Mesenchymal stem cell (in vitro differentiated cells and primary cell): Measurements from ENCODE around the gene AKAP6.

Experiments
- DNase-seq: peaks from one replicate; pipeline ENCODE4 v3.0.0-alpha.2; 2013
- H2AFZ ChIP-seq: one replicate; pipeline ENCODE4 v1.6.1; 2013; ENCODE audit warnings: low read depth, mild to moderate bottlenecking, control low read depth, inconsistent platforms, low read length, moderate library complexity
- H2AK5ac ChIP-seq: 2 replicates; pipeline ENCODE4 v1.6.1; 2013; ENCODE audit warnings: low read length, moderate library complexity, mild to moderate bottlenecking, inconsistent platforms; ENCODE audit not compliant: severe bottlenecking
- H2BK120ac ChIP-seq: one replicate; pipeline ENCODE4 v1.6.1; 2013; ENCODE audit warnings: low read depth, mild to moderate bottlenecking, inconsistent platforms, low read length, moderate library complexity
- H2BK12ac ChIP-seq, 2 experiments: one replicate each; pipeline ENCODE4 v1.6.1; 2013; ENCODE audit warnings: inconsistent platforms in 2 of 2, low read length in 2 of 2, mild to moderate bottlenecking in 2 of 2, moderate library complexity in 2 of 2, control low read depth in 1 of 2
- H2BK15ac ChIP-seq: one replicate; pipeline ENCODE4 v1.6.1; 2013; ENCODE audit warnings: mild to moderate bottlenecking, low read depth, inconsistent platforms; ENCODE audit not compliant: poor library complexity, severe bottlenecking
- H2BK5ac ChIP-seq: 2 replicates; pipeline ENCODE4 v1.6.1; 2013; ENCODE audit warnings: low read depth, mild to moderate bottlenecking, low read length, control low read depth, inconsistent platforms; ENCODE audit not compliant: poor library complexity, severe bottlenecking
- H3K14ac ChIP-seq, 2 experiments: one replicate each; pipeline ENCODE4 v1.6.1; 2013; ENCODE audit warnings: inconsistent platforms in 2 of 2, low read length in 2 of 2, control low read depth in 1 of 2, mild to moderate bottlenecking in 1 of 2, moderate library complexity in 1 of 2
- H3K18ac ChIP-seq, 2 experiments: one replicate each; pipeline ENCODE4 v1.6.1; 2013; ENCODE audit warnings: inconsistent platforms in 2 of 2, low read length in 2 of 2, control low read depth in 1 of 2, low read depth in 1 of 2, mild to moderate bottlenecking in 1 of 2
- H3K23ac ChIP-seq, 2 experiments: one replicate each; pipeline ENCODE4 v1.6.1; 2013; ENCODE audit warnings: inconsistent platforms in 2 of 2, low read length in 2 of 2, mild to moderate bottlenecking in 2 of 2, moderate library complexity in 2 of 2, control low read depth in 1 of 2
- H3K27ac ChIP-seq: 2 replicates; pipeline ENCODE4 v1.5.1; 2013; ENCODE audit warnings: mild to moderate bottlenecking, moderate library complexity, low read length, control low read depth, inconsistent platforms; ENCODE audit not compliant: poor library complexity, severe bottlenecking
- H3K27me3 ChIP-seq, 2 experiments: 2 replicates each; pipeline versions ENCODE4 v1.6.1 to v1.7.0; 2013; ENCODE audit warnings: low read length in 2 of 2, mild to moderate bottlenecking in 2 of 2, moderate library complexity in 2 of 2, control low read depth in 1 of 2, inconsistent platforms in 1 of 2; ENCODE audit not compliant: control insufficient read depth in 1 of 2, insufficient read depth in 1 of 2
- H3K36me3 ChIP-seq, 2 experiments: 2 replicates each; pipeline versions ENCODE4 v1.6.1 to v1.7.0; 2013; ENCODE audit warnings: low read length in 2 of 2, control low read depth in 1 of 2, inconsistent platforms in 1 of 2, low read depth in 1 of 2, mild to moderate bottlenecking in 1 of 2; ENCODE audit not compliant: insufficient read depth in 2 of 2, control insufficient read depth in 1 of 2
- H3K4ac ChIP-seq, 2 experiments: one replicate each; pipeline ENCODE4 v1.6.1; 2013; ENCODE audit warnings: inconsistent platforms in 2 of 2, low read length in 2 of 2, mild to moderate bottlenecking in 2 of 2, moderate library complexity in 2 of 2, control low read depth in 1 of 2, low read depth in 1 of 2
- H3K4me1 ChIP-seq: 2 replicates; pipeline ENCODE4 v1.6.1; 2013; ENCODE audit warnings: low read depth, low read length, control low read depth; ENCODE audit not compliant: control insufficient read depth, insufficient read depth
- H3K4me2 ChIP-seq: 2 replicates; pipeline ENCODE4 v1.6.1; 2013; ENCODE audit warnings: low read length, mild to moderate bottlenecking, inconsistent platforms; ENCODE audit not compliant: poor library complexity, severe bottlenecking
- H3K4me3 ChIP-seq, 2 experiments: 2 replicates each; pipeline versions ENCODE4 v1.5.1 to v1.7.0; 2013; ENCODE audit warnings: low read length in 2 of 2, mild to moderate bottlenecking in 2 of 2, control low read depth in 1 of 2, low read depth in 1 of 2; ENCODE audit not compliant: insufficient read depth in 1 of 2
- H3K79me1 ChIP-seq: replicated peaks from 2 replicates; pipeline ENCODE4 v1.6.1; 2013; ENCODE audit warnings: mild to moderate bottlenecking, control low read depth, low read length, inconsistent platforms; ENCODE audit not compliant: poor library complexity, severe bottlenecking
- H3K9ac ChIP-seq: 2 replicates; pipeline ENCODE4 v1.7.0; 2013; ENCODE audit warnings: mild to moderate bottlenecking, low read length, moderate library complexity
- H3K9me3 ChIP-seq: 2 replicates; pipeline ENCODE4 v1.7.0; 2013; ENCODE audit warnings: mild to moderate bottlenecking, low read length; ENCODE audit not compliant: control insufficient read depth
- H4K8ac ChIP-seq: one replicate; pipeline ENCODE4 v1.6.1; 2013; ENCODE audit warnings: inconsistent platforms, mild to moderate bottlenecking, low read length, moderate library complexity
- H4K91ac ChIP-seq: one replicate; pipeline ENCODE4 v1.6.1; 2013; ENCODE audit warnings: mild to moderate bottlenecking, low read length, inconsistent platforms
- WGBS: methylation state at CpG from one replicate; pipeline ENCODE4 v1.1.7; 2013; ENCODE audit warnings: mixed read lengths; 5-methylcytosine and 5-hydroxymethylcytosine counted together

Gene AKAP6

DNA sequence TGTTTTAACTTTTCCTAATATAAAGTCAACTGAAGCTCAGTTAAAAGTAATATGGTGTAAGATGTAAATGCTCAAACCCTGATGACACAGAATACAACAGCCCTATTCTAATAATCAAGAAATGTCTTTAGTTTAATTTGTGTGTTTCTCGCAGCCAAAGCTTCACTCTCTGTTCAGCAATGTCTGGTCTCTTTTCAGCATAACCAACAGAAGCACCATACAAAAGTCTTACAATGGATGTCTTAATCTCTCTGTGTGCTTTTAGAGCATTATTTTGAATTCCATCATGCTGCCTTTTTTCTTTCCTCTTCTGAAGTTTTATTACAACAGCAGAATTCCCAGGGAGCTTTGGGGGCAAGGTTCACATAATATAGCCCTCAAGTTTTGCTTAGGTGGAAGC, 399.4 kb downstream of the AKAP6 start:
- H2BK12ac ChIP-seq: no peak overlapping the region
- H3K4me3 ChIP-seq: no peak overlapping the region
- no peak overlapping the region for H4K91ac ChIP-seq
- no peak overlapping the region for H3K14ac ChIP-seq
- no peak overlapping the region for H2BK5ac ChIP-seq
- no peak overlapping the region for H3K9ac ChIP-seq
- H3K79me1 ChIP-seq: no peaks in the 10 kb centered on the region
- H2AK5ac ChIP-seq: no peak overlapping the region
- H3K4ac ChIP-seq: no peak overlapping the region
- DNase-seq: no peak
- H3K23ac ChIP-seq: no peak overlapping the region
- H3K18ac ChIP-seq: no peak overlapping the region
- no peaks in the 10 kb centered on the region for H3K36me3 ChIP-seq
- no peaks in the 10 kb centered on the region for H3K27me3 ChIP-seq
- H3K4me2 ChIP-seq: no peak overlapping the region
- no peaks in the 10 kb centered on the region for H3K4me1 ChIP-seq
- no peak overlapping the region for H2BK120ac ChIP-seq
- no CpG with 5 or more reads among the region's 1 CpG for WGBS
- no peak overlapping the region for H2AFZ ChIP-seq
- H2BK15ac ChIP-seq: no peak overlapping the region
- H3K9me3 ChIP-seq: no peaks in the 10 kb centered on the region
- no peak overlapping the region for H3K27ac ChIP-seq
- H4K8ac ChIP-seq: no peak overlapping the region

DNA sequence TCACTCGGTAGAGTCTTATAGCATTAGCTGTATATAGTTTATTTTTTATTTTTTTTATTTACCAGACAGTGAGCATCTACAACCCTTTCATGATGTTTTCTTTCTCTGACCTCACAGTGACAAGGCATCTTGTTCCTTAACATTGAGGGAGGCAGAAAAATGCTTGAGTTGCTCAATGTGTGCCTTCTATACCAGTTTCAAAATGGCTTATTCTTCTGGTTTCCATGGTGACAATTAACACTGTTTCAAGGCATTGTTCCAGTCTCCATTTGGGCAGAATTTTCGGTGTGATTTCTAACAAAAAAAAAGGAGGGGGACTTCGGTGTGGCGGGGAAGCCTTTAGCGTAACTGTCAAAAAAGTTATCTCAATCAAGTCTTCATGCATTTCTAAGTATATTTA, 399.9 kb downstream of the AKAP6 start:
- Histone ChIP-seq H2BK5ac (no peak overlapping the region), H3K4me2 (no peak overlapping the region), H3K14ac (no peak overlapping the region), H3K79me1 (no peaks in the 10 kb centered on the region), H3K4me3 (no peak overlapping the region), H2BK12ac (no peak overlapping the region), H3K23ac (no peak overlapping the region), H3K27me3 (no peaks in the 10 kb centered on the region), H2BK120ac (no peak overlapping the region), H2BK15ac (no peak overlapping the region), H3K9ac (no peak overlapping the region), H3K4ac (no peak overlapping the region), H2AK5ac (no peak overlapping the region), H3K27ac (no peak overlapping the region), H4K91ac (no peak overlapping the region), H4K8ac (no peak overlapping the region), H3K9me3 (no peaks in the 10 kb centered on the region), H2AFZ (no peak overlapping the region), H3K36me3 (no peaks in the 10 kb centered on the region), H3K18ac (no peak overlapping the region), H3K4me1 (no peaks in the 10 kb centered on the region)
- peak; percentile 12 for DNase-seq
- WGBS: 100% methylated on average over 1 of the region's 5 CpGs

DNA sequence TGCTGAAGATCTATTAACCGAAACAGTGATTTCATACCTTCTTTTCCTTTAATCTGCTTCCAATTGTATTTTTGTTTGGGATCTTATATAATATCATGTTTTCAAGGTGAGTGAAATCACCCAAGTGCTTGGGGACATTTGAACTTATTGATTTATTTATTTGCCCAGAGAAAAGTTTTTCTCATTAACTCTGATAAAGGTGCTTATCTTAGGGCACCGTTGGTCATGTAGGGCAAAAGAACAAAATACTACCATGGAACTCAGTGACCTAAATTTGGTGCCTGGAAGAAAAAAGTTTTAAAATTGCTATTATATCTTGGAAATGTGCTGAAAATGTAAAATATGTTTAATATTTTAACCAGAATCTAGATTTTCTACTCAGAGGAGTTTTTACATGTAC, 402.2 kb downstream of the AKAP6 start:
- Histone ChIP-seq H3K27me3 (no peaks in the 10 kb centered on the region), H2AK5ac (no peak overlapping the region), H3K4ac (no peak overlapping the region), H2BK5ac (no peak overlapping the region), H4K8ac (no peak overlapping the region), H2BK120ac (no peak overlapping the region), H3K4me1 (no peaks in the 10 kb centered on the region), H3K18ac (no peak overlapping the region), H4K91ac (no peak overlapping the region), H3K23ac (no peak overlapping the region), H2AFZ (no peak overlapping the region), H3K27ac (no peak overlapping the region), H3K36me3 (no peaks in the 10 kb centered on the region), H3K9me3 (no peaks in the 10 kb centered on the region), H3K4me2 (no peak overlapping the region), H3K9ac (no peak overlapping the region), H2BK12ac (no peak overlapping the region), H3K14ac (no peak overlapping the region), H3K79me1 (no peaks in the 10 kb centered on the region), H2BK15ac (no peak overlapping the region), H3K4me3 (no peak overlapping the region)
- DNase-seq: no peak
- 90% methylated on average over 1 of the region's 2 CpGs for WGBS

DNA sequence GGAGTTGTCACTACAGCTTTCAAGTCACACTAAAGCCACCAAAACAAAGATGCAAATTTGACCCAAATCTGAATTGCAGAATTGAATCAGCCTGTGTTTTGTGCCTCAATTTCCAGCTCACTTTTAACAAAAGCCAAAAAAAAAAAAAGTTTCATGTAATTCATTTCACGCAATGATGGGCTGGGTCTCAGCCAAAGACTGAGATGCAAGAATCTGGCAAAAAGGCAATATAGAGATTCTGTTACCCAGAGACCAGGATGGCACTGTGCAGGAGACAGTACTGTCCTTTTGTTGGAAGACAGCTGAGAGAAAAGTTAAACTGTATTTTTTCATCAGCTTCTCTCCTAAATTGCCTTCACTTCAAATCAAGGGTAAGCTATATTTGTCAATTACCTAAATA, 403.9 kb downstream of the AKAP6 start:
- H3K79me1 ChIP-seq: no peaks in the 10 kb centered on the region
- H3K4me2 ChIP-seq: no peak overlapping the region
- H3K23ac ChIP-seq: no peak overlapping the region
- no peak overlapping the region for H2BK120ac ChIP-seq
- H3K18ac ChIP-seq: no peak overlapping the region
- no peak for DNase-seq
- no peak overlapping the region for H3K27ac ChIP-seq
- no peak overlapping the region for H2BK15ac ChIP-seq
- H3K9me3 ChIP-seq: no peaks in the 10 kb centered on the region
- H3K4me3 ChIP-seq: no peak overlapping the region
- 92% methylated on average over 1 of the region's 1 CpG for WGBS
- no peak overlapping the region for H2BK12ac ChIP-seq
- no peak overlapping the region for H3K9ac ChIP-seq
- no peak overlapping the region for H3K4ac ChIP-seq
- H2BK5ac ChIP-seq: no peak overlapping the region
- no peak overlapping the region for H4K8ac ChIP-seq
- no peaks in the 10 kb centered on the region for H3K36me3 ChIP-seq
- H4K91ac ChIP-seq: no peak overlapping the region
- H2AK5ac ChIP-seq: no peak overlapping the region
- H3K14ac ChIP-seq: no peak overlapping the region
- H3K27me3 ChIP-seq: no peaks in the 10 kb centered on the region
- H3K4me1 ChIP-seq: no peaks in the 10 kb centered on the region
- no peak overlapping the region for H2AFZ ChIP-seq
